Suprapubic skin (tissue), 4 donors: Measurements from ENCODE around the gene METTL25. TPM values are rescaled to one million over a fixed set of nuclear protein-coding genes. Genes with fewer than 3 reads are reported as not detected.

Source experiments
- DNase-seq, 2 donors: peaks; one replicate each; pipeline ENCODE4 v3.0.0-alpha.2; 2019; ENCODE audit warnings: low spot score in 2 of 2
- H3K27ac ChIP-seq: fragments of 200-600 bp; sonication (generic); one replicate; pipeline ENCODE4 v1.5.1; 2019
- H3K27me3 ChIP-seq: fragments of 200-600 bp; sonication (generic); one replicate; pipeline ENCODE4 v1.5.1; 2019
- H3K36me3 ChIP-seq: fragments of 200-600 bp; sonication (generic); one replicate; pipeline ENCODE4 v1.5.1; 2019
- H3K4me1 ChIP-seq: fragments of 200-600 bp; sonication (generic); one replicate; pipeline ENCODE4 v1.5.1; 2019
- H3K4me3 ChIP-seq: fragments of 200-600 bp; sonication (generic); one replicate; pipeline ENCODE4 v1.5.1; 2019; ENCODE audit warnings: mild to moderate bottlenecking
- H3K9me3 ChIP-seq: fragments of 200-600 bp; sonication (generic); one replicate; pipeline ENCODE4 v1.5.1; 2019
- EP300 ChIP-seq: sonication (generic); formaldehyde crosslinking; IDR thresholded peaks from one replicate; pipeline ENCODE4 v1.6.1; 2017; ENCODE audit warnings: antibody characterized with exemption
- POLR2A ChIP-seq, 2 donors: fragments of 450-650 bp; IDR thresholded peaks; one replicate each; pipeline ENCODE4 v1.6.1; 2017; ENCODE audit warnings: antibody characterized with exemption in 2 of 2, mild to moderate bottlenecking in 2 of 2, moderate library complexity in 2 of 2
- POLR2AphosphoS5 ChIP-seq, 3 donors: sonication (generic); formaldehyde crosslinking; IDR thresholded peaks; one replicate each; pipeline ENCODE4 v1.6.1; 2017; ENCODE audit warnings: antibody characterized with exemption in 3 of 3
- WGBS: methylation state at CpG from one replicate; pipeline ENCODE4 v1.1.5; 2018; 5-methylcytosine and 5-hydroxymethylcytosine counted together
- total RNA-seq, 4 donors: library from RNA; depleted of rRNA; stranded (reverse); fragments of >200 nt; gene quantifications; one replicate each; pipeline ENCODE4 v1.1.0, GENCODE V29; 2016
- TF ChIP-seq, protein P1 (sequence below), 2 donors: fragments of 200-600 bp in 1 of 2; fragments of 450-650 bp in 1 of 2; sonication (generic) in 1 of 2; IDR thresholded peaks; one replicate each; pipeline ENCODE4 v1.5.1; 2016 to 2019; ENCODE audit warnings: antibody characterized with exemption in 2 of 2, mild to moderate bottlenecking in 1 of 2, moderate library complexity in 1 of 2

Gene METTL25
- total RNA-seq, 4 donors from 2014 or later, result 10.2 to 13.0 (median 11.6) TPM

DNA sequence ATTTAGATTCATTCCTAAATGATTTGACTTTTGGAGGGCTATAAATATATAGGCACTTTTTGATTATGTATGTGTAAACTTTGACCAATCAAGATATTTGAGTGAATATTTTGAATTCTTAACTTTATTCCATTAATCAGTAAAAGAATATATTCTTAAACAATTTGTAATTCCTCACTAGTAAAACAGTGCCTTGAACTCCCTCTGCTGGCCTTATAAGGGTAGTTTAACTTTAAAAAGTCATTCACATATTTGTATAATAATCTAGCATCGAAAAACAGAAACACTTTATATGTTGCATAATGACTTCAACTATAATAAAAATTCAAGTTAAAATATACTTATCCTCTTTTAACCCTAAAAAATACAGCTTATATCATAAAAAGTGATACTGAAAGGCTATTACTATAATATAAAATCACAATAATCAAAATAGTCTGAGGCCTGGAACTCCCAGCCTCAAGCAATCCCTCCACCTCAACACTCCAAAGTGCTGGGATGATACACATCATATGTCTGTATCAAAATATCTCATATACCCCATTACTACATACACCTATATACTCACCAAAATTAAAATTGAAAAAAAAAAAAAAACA is 31.3 kb upstream of the METTL25 start:
- Histone ChIP-seq H3K4me1 (no peaks in the 10 kb centered on the region), H3K27me3 (no peaks in the 10 kb centered on the region), H3K36me3 (no peaks in the 10 kb centered on the region), H3K27ac (no peak overlapping the region), H3K4me3 (no peak overlapping the region), H3K9me3 (no peaks in the 10 kb centered on the region)
- no peak for DNase-seq
- WGBS, result 13% methylated on average over 1 of the region's 1 CpG
- TF ChIP-seq, protein P1, sequence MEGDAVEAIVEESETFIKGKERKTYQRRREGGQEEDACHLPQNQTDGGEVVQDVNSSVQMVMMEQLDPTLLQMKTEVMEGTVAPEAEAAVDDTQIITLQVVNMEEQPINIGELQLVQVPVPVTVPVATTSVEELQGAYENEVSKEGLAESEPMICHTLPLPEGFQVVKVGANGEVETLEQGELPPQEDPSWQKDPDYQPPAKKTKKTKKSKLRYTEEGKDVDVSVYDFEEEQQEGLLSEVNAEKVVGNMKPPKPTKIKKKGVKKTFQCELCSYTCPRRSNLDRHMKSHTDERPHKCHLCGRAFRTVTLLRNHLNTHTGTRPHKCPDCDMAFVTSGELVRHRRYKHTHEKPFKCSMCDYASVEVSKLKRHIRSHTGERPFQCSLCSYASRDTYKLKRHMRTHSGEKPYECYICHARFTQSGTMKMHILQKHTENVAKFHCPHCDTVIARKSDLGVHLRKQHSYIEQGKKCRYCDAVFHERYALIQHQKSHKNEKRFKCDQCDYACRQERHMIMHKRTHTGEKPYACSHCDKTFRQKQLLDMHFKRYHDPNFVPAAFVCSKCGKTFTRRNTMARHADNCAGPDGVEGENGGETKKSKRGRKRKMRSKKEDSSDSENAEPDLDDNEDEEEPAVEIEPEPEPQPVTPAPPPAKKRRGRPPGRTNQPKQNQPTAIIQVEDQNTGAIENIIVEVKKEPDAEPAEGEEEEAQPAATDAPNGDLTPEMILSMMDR (IDR thresholded peaks at IDR 0.05), result peak in 1 of 2 donors; percentile 39
- TF ChIP-seq POLR2A (IDR thresholded peaks at IDR 0.05), result no peak

DNA sequence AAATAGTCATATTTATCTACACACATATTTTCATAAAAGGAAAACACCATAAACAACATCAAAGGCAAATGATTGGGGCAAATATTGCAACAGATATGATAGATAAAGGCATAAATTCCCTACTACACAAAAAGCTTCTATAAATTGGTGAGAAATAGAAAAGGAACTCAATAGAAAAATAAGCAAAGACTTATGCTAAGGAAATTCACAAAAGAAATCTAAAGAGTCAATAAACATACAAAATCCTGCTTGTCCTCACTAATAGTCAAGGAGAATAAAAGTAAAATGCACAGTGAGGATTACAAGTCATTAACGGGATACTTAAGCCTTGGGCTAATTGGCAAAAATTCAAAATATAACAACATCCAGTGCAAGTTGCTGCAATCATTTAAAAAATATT is 30.5 kb upstream of the METTL25 start:
- no peak for DNase-seq
- WGBS, result 13% methylated on average over 1 of the region's 1 CpG
- H3K27me3 ChIP-seq, result no peaks in the 10 kb centered on the region
- no peak overlapping the region for H3K4me3 ChIP-seq
- H3K27ac ChIP-seq, result no peak overlapping the region
- H3K36me3 ChIP-seq, result no peaks in the 10 kb centered on the region
- no peaks in the 10 kb centered on the region for H3K4me1 ChIP-seq
- TF ChIP-seq EP300 (no peak), POLR2A (IDR thresholded peaks at IDR 0.05) (no peak), POLR2AphosphoS5 (IDR thresholded peaks at IDR 0.05) (no peak)
- TF ChIP-seq, protein P1 (IDR thresholded peaks at IDR 0.05), result no peak
- no peaks in the 10 kb centered on the region for H3K9me3 ChIP-seq

DNA sequence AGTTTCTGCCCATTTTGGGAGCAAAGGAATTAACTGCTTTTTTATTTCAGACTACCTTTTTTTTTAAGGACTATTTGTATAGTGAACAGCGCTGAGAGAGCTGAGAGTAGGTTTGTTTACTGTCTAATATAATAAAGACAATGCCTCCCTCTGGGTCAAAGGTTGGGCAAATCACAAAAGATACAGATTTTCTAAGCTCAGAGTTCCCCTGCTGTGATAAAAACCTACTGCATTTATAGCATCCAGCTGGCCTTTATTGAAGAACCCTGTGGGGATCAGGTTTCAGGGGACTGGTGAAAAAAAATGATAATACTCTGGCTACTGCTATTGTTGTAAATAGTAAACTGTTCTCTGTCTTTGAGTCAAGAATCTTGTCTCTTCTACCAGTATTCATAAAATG is 28.8 kb upstream of the METTL25 start:
- Histone ChIP-seq H3K27me3 (no peaks in the 10 kb centered on the region), H3K9me3 (no peaks in the 10 kb centered on the region), H3K27ac (no peak overlapping the region), H3K4me1 (no peaks in the 10 kb centered on the region), H3K36me3 (no peaks in the 10 kb centered on the region), H3K4me3 (no peak overlapping the region)
- DNase-seq, result no peak
- no peak for TF ChIP-seq POLR2A (IDR thresholded peaks at IDR 0.05)
- no peak for TF ChIP-seq EP300
- no peak for TF ChIP-seq POLR2AphosphoS5 (IDR thresholded peaks at IDR 0.05)
- TF ChIP-seq, protein P1 (IDR thresholded peaks at IDR 0.05), result no peak
- 33% methylated on average over 1 of the region's 1 CpG for WGBS

DNA sequence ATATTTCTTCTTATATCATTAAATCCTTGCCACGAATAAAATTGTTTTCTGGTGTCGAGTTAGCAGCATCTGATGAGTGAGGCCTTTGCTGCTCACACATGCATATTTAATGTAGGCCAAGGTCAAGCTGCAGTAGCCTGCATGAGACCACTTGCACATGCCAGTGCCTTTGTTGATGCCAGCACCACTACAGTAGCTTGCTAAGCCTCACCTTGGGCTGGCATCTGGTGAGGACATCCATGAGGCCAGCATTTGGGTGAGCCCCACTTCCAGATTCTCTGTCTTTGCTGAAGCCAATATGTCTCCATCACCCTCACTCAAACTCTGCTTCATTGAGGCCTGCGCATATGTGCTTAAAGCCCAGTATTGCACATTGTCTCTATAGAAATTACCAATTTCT is 8.2 kb upstream of the METTL25 start:
- Histone ChIP-seq H3K4me3 (no peak overlapping the region), H3K9me3 (no peaks in the 10 kb centered on the region), H3K36me3 (peaks cover 47% of the 10 kb centered on the region), H3K27me3 (no peaks in the 10 kb centered on the region), H3K4me1 (no peaks in the 10 kb centered on the region), H3K27ac (no peak overlapping the region)
- 97% methylated on average over 3 of the region's 3 CpGs for WGBS
- TF ChIP-seq, protein P1 (IDR thresholded peaks at IDR 0.05), result no peak
- TF ChIP-seq POLR2A (IDR thresholded peaks at IDR 0.05) (no peak), EP300 (no peak), POLR2AphosphoS5 (IDR thresholded peaks at IDR 0.05) (no peak)
- no peak for DNase-seq

DNA sequence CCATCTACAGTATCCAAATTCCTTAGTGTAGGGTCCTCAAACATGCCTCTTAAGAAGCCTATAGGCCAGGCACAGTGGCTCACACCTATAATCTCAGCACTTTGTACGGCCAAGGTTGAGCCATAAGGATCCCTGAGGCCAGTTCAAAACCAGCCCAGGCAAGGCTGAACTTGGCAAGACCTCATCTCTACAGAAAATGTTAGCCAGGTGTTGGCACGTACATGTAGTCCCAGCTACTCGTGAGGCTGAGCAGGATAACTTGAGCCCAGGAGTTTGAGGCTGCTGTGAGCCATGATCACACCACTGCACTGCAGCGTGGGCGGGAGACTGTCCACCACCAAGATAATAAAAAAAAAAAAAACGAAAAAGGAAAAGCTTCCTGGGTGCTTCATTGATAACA is 6.9 kb upstream of the METTL25 start:
- DNase-seq, result no peak
- peaks cover 7% of the 10 kb centered on the region for H3K4me1 ChIP-seq
- 74% methylated on average over 6 of the region's 6 CpGs for WGBS
- H3K36me3 ChIP-seq, result peaks cover 50% of the 10 kb centered on the region
- H3K27me3 ChIP-seq, result no peaks in the 10 kb centered on the region
- H3K27ac ChIP-seq, result no peak overlapping the region
- no peaks in the 10 kb centered on the region for H3K9me3 ChIP-seq
- no peak for TF ChIP-seq EP300
- H3K4me3 ChIP-seq, result no peak overlapping the region

DNA sequence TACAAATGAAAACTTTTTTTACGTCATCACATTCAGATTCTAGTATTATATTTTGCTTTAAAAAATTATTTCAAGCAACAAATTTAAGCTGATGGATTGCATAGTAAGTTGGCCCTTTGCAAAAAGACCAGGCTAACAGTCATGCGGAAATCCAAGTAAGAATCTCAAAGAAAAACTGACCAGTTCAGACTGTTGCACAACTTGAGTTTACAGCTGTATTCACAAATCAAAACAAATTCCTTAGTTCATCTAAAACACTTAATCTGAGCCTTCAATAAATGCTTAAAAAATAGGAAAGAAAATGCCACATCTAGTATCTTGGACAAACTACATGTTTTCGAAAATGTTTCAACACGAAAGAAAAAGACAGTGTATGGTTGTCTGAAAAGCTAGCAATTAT is 989 bp upstream of the METTL25 start:
- H3K27ac ChIP-seq, result no peak overlapping the region
- 50% methylated on average over 4 of the region's 4 CpGs for WGBS

More for the DNA sequence above, 989 bp upstream of the METTL25 start:
- H3K4me1 ChIP-seq, result peaks cover 34% of the 10 kb centered on the region
- peaks cover 21% of the 10 kb centered on the region for H3K36me3 ChIP-seq
- no peaks in the 10 kb centered on the region for H3K9me3 ChIP-seq
- no peaks in the 10 kb centered on the region for H3K27me3 ChIP-seq
- no peak for DNase-seq
- peak overlapping the region; percentile 87 for H3K4me3 ChIP-seq
- no peak for TF ChIP-seq POLR2A (IDR thresholded peaks at IDR 0.05)
- TF ChIP-seq, protein P1 (IDR thresholded peaks at IDR 0.05), result no peak
- TF ChIP-seq EP300, result no peak
- no peak for TF ChIP-seq POLR2AphosphoS5 (IDR thresholded peaks at IDR 0.05)
